Kidney (tissue), 14 donors: ENCODE measurements around the gene OSBPL2. TPM values are rescaled to one million over a fixed set of nuclear protein-coding genes. Genes with fewer than 3 reads are reported as not detected.

Experiments used
- DNase-seq, 5 donors: peaks; one replicate each; pipeline ENCODE4 v3.0.0-alpha.2; 2013 to 2020
- FAIRE-seq: peaks from 2 replicates; lab custom pipeline; 2012; peaks lifted over from hg19 to GRCh38; lab: Jason Lieb, UNC
- H3K27ac ChIP-seq, 2 donors: one replicate each; pipeline ENCODE4 v1.7.0; 2013; ENCODE audit warnings: low read depth in 2 of 2, low read length in 2 of 2, inconsistent platforms in 1 of 2
- H3K27me3 ChIP-seq: one replicate; pipeline ENCODE4 v1.7.1; 2013; ENCODE audit warnings: low read length, inconsistent platforms; ENCODE audit not compliant: control insufficient read depth, insufficient read depth
- H3K36me3 ChIP-seq, 3 donors: one replicate each; pipeline versions ENCODE4 v1.7.0 to v1.7.1; 2013; ENCODE audit warnings: low read length in 3 of 3, control low read depth in 1 of 3, inconsistent platforms in 1 of 3; ENCODE audit not compliant: insufficient read depth in 3 of 3, control insufficient read depth in 2 of 3
- H3K4me1 ChIP-seq, 3 donors: one replicate each; pipeline versions ENCODE4 v1.7.0 to v1.7.1; 2013; ENCODE audit warnings: low read length in 3 of 3, inconsistent platforms in 1 of 3, low read depth in 1 of 3; ENCODE audit not compliant: control insufficient read depth in 2 of 3, insufficient read depth in 2 of 3
- H3K4me3 ChIP-seq, 3 donors: one replicate each; pipeline versions ENCODE4 v1.7.0 to v1.8.1; 2013; ENCODE audit warnings: low read length in 3 of 3, control low read depth in 1 of 3, inconsistent platforms in 1 of 3
- H3K9ac ChIP-seq, 3 donors: one replicate each; pipeline versions ENCODE4 v1.7.0 to v1.7.1; 2013; ENCODE audit warnings: low read length in 3 of 3, control low read depth in 1 of 3, inconsistent platforms in 1 of 3
- H3K9me3 ChIP-seq, 3 donors: one replicate each; pipeline versions ENCODE4 v1.7.0 to v1.7.1; 2013; ENCODE audit warnings: low read length in 3 of 3, control low read depth in 1 of 3, inconsistent platforms in 1 of 3; ENCODE audit not compliant: control insufficient read depth in 2 of 3, insufficient read depth in 1 of 3
- CTCF ChIP-seq: IDR thresholded peaks from 3 replicates; pipeline ENCODE4 v1.5.1; 2012; ENCODE audit warnings: mild to moderate bottlenecking, moderate library complexity, borderline replicate concordance; ENCODE audit not compliant: insufficient read depth; ENCODE audit errors: extremely low read depth
- intact Hi-C: fragments of 100-400 bp; cut with DNase I; formaldehyde crosslinking; loops from one replicate; pipeline ENCODE4 v1.11.1; 2022
- polyA plus RNA-seq: library from polyadenylated mRNA; stranded (reverse); fragments of 350-450 nt; fragmentation: Illumina TruSeq; extraction: RNeasy Lipid Tissue Mini Kit (QIAGEN cat#74804); gene quantifications from one replicate; pipeline ENCODE4 v1.2.3, GENCODE V29; 2014; ENCODE audit warnings: low read depth, low replicate concordance; ENCODE audit not compliant: insufficient read depth
- total RNA-seq: library from RNA; stranded (reverse); fragmentation: NEBNext Ultra II Directional; extraction: Animal tissue kit (Norgen Biotek cat#: 25700); gene quantifications from one replicate; pipeline ENCODE4 v1.2.1, GENCODE V29; 2021
- donor health status: control.
- donor health status: control.
- donor health status: control.
- donor health status: control.
- donor health status: control.
- donor health status: DM: yes; HTN: yes; CAD: no.
- donor health status: Normal renal cell carcinoma (clear cell type).

OSBPL2 gene
- total and polyA plus RNA-seq, 2 donors from 2014 or later = 20.4 to 57.1 TPM

- intact Hi-C loops = no loop called here
- Histone ChIP-seq H3K27me3 (no peaks in the 10 kb centered on the region), H3K9ac (no peak overlapping the region), H3K27ac (no peak overlapping the region), H3K9me3 (no peaks in the 10 kb centered on the region), H3K36me3 (peaks cover 0 to 36% (median 29%) of the 10 kb centered on the region in 3 donors), H3K4me3 (no peak overlapping the region), H3K4me1 (no peaks in the 10 kb centered on the region)
- no peak for DNase-seq
- no peak for TF ChIP-seq CTCF
- no peak for FAIRE-seq
Observed at GRCh38 chr20:62292108-62292507, 53.8 kb downstream of the OSBPL2 start.

DNA sequence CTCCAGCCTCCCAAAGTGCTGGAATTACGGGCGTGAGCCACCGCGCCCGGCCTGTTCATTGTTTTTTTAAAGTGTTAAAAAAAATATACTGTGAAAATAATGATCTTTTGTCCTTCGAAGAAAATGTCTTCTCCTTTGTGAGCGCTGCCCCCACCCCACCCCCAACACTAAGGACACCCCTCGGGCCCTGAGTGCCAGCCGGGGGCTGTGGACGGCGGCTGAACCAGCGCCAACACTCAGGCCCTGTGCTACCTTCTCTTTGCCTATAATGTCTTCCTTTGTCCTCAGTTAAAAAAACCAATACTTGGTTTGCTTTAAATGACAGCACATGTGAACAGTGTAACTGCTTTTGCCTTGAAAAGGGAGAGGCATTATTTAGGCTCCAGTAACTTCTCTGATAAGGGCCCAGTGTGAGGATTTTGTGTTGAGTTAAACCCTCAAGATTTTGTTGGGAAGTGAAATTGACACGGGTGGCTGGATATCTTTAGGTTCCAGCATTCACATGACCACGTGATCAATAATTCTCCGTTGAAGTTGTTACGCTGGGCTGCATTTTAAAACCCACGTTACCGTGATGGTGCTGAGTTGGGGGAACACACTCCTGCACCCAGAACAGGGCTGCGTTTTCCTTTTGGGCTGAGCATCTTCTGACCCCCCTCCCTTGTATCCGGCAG is 54.9 kb downstream of the OSBPL2 start:
- DNase-seq (no peak), FAIRE-seq (no peak)
- Histone ChIP-seq H3K27me3 (no peaks in the 10 kb centered on the region), H3K9me3 (no peaks in the 10 kb centered on the region), H3K27ac (no peak overlapping the region), H3K36me3 (peaks cover 0 to 31% (median 29%) of the 10 kb centered on the region in 3 donors), H3K9ac (no peak overlapping the region), H3K4me3 (no peak overlapping the region), H3K4me1 (no peaks in the 10 kb centered on the region)
- no peak for TF ChIP-seq CTCF
- intact Hi-C loops = no loop called here

DNA sequence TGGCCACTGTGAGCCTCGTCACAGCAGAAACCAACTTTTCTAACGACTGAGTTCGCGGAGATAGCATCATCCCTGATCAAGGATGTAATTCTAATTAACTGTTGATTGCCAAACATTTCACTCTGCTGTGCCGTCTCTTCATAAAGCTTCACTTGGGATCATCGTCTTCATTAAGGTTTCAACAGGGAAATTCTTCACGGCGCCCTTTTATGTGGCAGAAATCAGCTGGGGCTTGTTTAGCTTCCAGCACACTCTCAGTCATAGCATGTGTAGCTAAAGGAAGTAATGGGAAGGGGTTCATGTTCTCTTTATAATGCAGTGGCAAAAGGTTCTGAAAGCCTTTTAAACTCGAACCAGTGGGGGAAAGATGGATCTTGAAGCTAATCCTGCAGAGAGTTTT is 55.6 kb downstream of the OSBPL2 start:
- FAIRE-seq (no peak), DNase-seq (no peak)
- intact Hi-C loops = no loop called here
- H3K4me1 ChIP-seq = no peaks in the 10 kb centered on the region
- H3K9me3 ChIP-seq = no peaks in the 10 kb centered on the region
- H3K36me3 ChIP-seq = peaks cover 0 to 31% (median 28%) of the 10 kb centered on the region in 3 donors
- H3K27me3 ChIP-seq = no peaks in the 10 kb centered on the region
- H3K4me3 ChIP-seq = no peak overlapping the region
- no peak overlapping the region for H3K9ac ChIP-seq
- H3K27ac ChIP-seq = no peak overlapping the region
- TF ChIP-seq CTCF = no peak
